HG03442 (cell line): ENCODE data around the gene PTPRO.

Source experiments
- ATAC-seq: cut with Tn5 transposase; IDR thresholded peaks from one replicate; pipeline ENCODE4 v1.9.1; 2021; ENCODE audit warnings: mild to moderate bottlenecking, moderate library complexity; ENCODE audit not compliant: unreplicated experiment

Gene PTPRO

GRCh38 chr12:15346488-15346887 lies 24.2 kb downstream of the PTPRO start:
- no peak for ATAC-seq

- ATAC-seq = no peak
Observed at GRCh38 chr12:15350643-15351042, 28.3 kb downstream of the PTPRO start.

DNA sequence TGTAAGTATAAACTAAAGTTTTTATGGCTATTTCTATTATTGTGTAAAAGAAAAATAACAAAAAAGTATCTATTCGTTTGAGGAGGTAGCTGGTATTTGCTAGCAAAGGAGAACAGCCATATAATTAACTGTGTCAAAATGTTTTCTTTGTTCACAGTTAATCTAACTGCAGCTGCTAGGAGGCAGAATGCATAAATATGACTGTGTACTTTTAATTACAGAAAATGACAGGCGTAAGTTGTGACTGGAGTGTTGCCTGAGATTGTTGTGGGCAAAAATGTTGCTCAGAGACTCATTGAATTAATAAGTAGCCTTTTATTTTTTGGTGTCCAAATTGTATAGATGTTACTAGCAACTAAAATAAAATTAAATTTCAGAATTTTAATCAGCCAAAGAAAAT lies 33.5 kb downstream of the PTPRO start:
- ATAC-seq = no peak

- ATAC-seq = no peak
Observed at GRCh38 chr12:15356951-15357364, 34.6 kb downstream of the PTPRO start.

- ATAC-seq = no peak
Observed at GRCh38 chr12:15364221-15365160, 42.2 kb downstream of the PTPRO start.

DNA sequence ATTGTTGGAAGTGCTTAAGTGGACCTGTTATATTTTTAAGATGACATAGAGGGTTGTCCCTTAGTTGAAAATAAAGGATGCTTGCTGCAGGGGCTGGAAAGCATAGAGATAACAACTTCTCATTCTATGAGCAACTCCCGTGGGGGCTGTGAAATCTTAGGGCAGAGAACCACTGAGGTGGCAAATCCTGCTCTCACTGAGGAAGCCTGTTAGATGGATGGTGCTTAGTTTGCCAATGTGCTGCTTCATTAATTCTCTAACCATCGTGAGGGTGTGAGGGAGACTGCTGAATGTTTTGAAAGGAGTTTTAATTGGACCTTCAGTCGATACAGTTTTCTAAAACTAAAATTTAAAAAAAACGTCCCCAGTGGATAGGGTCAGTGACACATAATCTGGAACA lies 46.5 kb downstream of the PTPRO start:
- no peak for ATAC-seq

DNA sequence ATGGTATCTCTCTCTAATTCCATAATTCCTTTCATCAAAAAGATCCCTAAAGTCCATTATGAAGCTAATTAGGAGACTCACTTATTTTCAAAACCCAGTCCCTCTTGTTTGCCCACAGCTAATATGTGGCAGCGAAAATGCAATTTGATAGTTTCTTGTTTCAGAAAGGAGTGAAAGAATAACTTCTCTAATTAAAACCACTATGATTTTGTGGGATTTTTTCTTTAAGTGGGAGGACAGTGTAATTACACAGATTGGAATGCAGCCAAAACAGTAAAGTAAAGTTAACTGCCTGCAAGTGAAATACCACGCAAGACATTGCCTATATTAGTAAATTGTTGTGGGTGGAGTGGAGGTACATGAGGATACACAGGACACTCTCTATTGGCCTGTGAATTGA lies 50.0 kb downstream of the PTPRO start:
- ATAC-seq = no peak

DNA sequence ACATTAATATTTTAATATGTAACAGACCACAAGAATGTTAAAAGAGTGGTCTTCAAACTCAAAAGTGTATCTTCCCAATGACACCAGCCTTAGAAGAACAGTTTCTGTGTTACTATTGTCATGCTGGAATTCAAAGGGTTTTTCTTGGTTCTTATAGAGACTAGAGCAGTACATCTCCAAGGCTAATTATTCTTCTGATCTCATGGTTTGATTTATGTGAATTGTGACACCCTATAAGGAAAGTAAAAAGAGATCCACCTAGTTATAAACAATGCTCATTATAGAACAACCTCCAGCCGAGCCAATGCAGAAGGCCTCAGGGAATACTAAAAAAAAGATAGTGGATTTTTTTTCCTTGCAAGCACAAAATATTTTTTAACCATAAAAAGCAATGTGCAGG lies 65.5 kb downstream of the PTPRO start:
- ATAC-seq = no peak

DNA sequence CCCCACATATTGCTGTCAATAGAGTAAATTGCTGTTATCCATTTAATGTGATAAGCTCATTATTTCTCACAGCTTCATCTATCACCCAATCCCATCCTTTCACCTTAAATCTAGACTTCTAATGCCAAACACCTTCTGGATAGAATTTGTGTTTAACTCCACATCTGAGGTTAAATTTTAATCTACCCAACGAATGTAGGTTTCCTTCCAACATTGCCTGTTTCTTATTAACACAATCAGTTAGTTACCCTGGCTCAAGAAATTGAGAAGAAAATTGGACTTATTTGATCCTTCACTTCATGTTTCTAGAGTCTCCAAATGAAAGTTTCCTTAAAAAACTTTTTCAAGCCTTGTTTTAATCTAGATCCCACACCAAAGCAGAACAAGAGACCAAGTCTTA lies 67.3 kb downstream of the PTPRO start:
- no peak for ATAC-seq

GRCh38 chr12:15393037-15393436 lies 70.7 kb downstream of the PTPRO start:
- no peak for ATAC-seq

- no peak for ATAC-seq
Observed at GRCh38 chr12:15393995-15394394, 71.7 kb downstream of the PTPRO start.

DNA sequence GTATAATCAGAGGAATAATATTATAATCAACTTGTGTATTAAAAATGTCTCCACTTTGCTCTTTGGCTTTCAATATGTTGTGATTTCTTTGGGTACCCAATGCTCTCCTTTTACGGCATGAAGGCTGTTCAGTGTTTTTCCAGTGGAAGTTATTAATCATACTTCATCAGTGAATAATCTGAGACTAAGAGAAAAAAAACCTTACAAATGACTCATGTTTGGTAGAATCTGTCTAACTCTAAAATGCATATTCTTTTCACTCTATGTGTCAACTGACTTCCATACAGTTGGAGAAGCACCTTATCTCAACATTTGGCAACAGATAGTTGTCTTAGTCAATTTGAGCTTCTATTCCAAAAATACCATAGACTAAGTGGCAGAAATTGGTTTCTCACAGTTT lies 82.2 kb downstream of the PTPRO start:
- ATAC-seq = no peak

- ATAC-seq = no peak
Observed at GRCh38 chr12:15405606-15406005, 83.3 kb downstream of the PTPRO start.

GRCh38 chr12:15407025-15407424 lies 84.7 kb downstream of the PTPRO start:
- no peak for ATAC-seq

DNA sequence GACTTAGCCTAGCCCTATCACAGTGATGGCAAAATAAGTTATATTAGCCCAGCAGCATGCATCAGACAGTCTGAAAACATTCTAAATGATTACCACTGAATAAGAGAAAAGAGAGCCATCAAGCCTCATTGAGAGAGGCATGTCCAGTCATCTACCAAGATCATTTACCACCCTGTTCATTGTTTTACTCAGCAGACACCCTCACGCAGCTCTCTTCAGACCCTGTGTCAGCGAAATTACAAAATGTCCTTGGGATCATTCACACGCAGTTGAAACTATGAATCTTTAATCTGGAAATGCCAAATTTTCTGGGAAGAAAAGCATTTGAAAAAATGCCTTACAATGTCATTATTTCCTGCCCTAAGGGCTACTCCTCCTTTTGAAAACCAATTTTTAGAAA lies 89.5 kb downstream of the PTPRO start:
- no peak for ATAC-seq

DNA sequence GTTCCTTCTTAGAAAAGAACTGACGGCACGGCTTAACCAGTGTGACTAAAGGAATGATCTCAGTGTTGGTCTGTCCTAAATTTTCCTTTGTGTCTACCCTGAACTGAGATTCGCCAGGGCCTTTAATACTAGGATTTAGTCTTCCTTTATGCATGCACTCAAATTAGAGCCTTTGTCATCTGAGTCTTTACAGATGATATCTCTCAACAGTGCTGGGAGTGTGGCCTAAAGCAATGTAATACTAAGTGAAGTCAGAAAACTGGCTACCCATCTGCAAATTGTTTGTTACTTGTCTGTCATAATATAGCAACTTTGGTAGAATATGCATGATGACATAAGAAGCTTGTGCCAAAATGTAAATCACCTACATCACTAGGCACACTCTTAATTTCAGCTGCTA lies 95.4 kb downstream of the PTPRO start:
- no peak for ATAC-seq

DNA sequence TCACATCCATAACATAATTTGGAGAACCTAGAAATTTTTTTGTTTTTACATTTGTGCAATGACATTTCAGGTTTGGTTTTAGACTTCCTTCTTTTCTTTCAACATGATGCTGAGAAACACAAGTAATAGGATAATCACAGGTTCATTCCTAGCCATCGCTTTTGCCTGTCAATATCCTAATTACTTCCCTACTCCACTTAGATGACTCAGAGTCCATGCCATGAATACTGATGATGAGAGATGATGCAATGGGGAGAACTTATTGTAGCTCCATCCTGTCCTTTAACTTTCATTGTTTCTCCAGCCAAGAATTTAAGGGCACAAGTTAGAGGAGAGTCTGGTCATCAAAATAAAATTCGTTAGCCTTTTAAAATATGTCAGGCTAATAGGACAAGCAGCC lies 101.3 kb downstream of the PTPRO start:
- ATAC-seq = no peak

DNA sequence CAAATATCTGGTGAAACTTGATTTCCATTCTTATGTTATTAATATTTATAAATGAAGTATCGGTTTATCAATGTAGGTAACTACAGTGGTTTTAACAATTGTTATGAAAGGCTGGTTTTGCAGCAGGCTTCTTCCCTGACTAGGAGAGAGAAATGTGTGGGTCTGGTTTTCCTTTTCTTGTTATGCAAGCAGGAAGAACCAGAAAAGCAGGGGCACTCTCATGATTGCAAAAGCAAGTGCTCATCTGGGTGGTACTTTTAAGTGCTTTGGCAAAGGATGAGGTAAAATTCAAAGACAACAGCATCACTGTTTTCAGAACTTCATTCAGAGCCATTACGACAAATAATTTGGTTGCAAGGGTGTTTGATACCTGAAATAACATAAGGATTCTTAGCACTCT lies 105.6 kb downstream of the PTPRO start:
- no peak for ATAC-seq

GRCh38 chr12:15428632-15429031 lies 106.3 kb downstream of the PTPRO start:
- ATAC-seq = no peak

DNA sequence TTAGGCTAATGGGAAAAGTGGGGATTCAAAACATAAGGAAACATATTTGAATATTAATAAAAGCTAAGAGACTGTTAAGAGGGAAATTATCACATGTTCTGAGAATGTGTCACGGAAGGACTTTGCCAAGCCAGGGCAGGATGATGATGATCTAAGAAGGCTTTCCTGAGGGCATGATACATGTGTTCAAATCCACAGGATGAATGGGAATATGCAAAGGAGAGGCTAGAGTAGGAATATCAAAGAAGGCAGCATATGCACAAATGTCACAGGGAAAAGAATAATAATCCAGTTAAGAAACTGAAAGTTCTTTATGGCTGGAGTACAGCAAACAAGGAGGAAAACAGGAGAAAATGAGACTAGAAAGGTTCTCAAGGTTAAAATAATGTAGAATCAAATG lies 107.0 kb downstream of the PTPRO start:
- no peak for ATAC-seq

- no peak for ATAC-seq
Observed at GRCh38 chr12:15435597-15435996, 113.3 kb downstream of the PTPRO start.

- no peak for ATAC-seq
Observed at GRCh38 chr12:15439459-15439858, 117.2 kb downstream of the PTPRO start.

- no peak for ATAC-seq
Observed at GRCh38 chr12:15443050-15443449, 120.7 kb downstream of the PTPRO start.
